Measurements from ENCODE around the gene PEX6.

Gene PEX6

DNA sequence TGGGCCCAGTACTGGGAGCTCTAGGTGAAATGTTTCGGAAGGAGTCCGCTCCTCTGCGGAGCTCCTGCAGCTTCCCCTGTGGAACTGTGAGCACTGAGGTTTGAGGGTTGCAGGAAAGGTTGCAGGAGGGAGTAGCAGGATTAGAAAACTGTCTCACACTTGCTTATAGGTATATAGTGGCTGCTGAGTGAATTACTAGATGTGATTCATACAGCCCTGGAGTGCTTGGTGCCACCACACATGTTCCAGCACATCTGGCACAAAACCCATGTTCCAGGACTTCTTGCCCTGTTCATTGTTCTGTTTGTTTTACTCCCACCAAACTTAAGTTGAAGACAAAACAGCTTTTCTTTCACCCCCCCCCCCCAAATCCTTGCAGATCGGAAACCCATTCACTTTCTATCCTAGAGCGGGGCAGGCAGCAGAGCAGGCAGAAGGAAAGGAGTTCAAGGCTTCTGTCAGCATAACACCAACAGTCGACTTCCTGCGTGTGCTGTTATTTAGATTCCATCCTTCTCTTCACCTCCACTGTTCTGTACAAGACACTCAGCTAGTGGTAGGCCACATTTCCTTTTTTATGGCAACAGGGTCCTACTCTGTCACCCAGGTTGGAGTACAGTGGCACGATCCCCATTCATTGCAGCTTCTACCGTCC lies 669 bp upstream of the PEX6 start:
- no peaks in the 10 kb centered on the region for H3K36me3 ChIP-seq (ENCODE audit: control insufficient read depth, insufficient read depth, low read length)
- H3K4me1 ChIP-seq (ENCODE audit: control insufficient read depth, insufficient read depth, low read length, poor library complexity, severe bottlenecking) = peaks cover 28% of the 10 kb centered on the region
- peak overlapping the region; percentile 83 for H3K27ac ChIP-seq (ENCODE audit: insufficient read depth, low read length, poor library complexity, severe bottlenecking)
- DNase-seq = no peak
- H3K4me3 ChIP-seq (ENCODE audit: insufficient read depth, low read depth, low read length, poor library complexity, severe bottlenecking) = peak overlapping the region; percentile 80
- H3K27me3 ChIP-seq (replicated peaks; ENCODE audit: control insufficient read depth, insufficient read depth, low read length, poor library complexity, severe bottlenecking) = no peaks in the 10 kb centered on the region
- no peaks in the 10 kb centered on the region for H3K9me3 ChIP-seq (ENCODE audit: control insufficient read depth, low read length)

DNA sequence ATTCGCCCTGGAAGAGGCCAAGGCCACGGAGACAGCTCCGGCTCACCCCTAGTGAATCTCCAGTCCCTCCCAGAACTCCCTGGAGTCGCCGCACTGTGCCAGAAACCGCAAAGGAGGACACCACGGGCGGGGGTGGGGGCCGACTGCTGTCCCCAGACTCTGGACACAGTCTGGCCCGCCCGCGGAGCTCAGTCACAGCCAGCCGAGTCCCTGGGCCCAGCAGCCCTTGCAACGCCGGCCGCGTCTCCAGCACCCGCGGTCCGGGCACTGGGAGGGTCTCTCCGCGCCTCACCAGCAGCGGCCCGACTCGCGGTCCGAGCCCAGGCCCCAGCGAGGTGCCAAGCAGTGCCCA lies 518 bp downstream of the PEX6 start:
- Histone ChIP-seq H3K27me3 (replicated peaks; ENCODE audit: control insufficient read depth, insufficient read depth, low read length, poor library complexity, severe bottlenecking) (no peaks in the 10 kb centered on the region), H3K4me3 (ENCODE audit: insufficient read depth, low read depth, low read length, poor library complexity, severe bottlenecking) (peak overlapping the region; percentile 80), H3K27ac (ENCODE audit: insufficient read depth, low read length, poor library complexity, severe bottlenecking) (peak overlapping the region; percentile 83), H3K4me1 (ENCODE audit: control insufficient read depth, insufficient read depth, low read length, poor library complexity, severe bottlenecking) (peaks cover 22% of the 10 kb centered on the region), H3K9me3 (ENCODE audit: control insufficient read depth, low read length) (no peaks in the 10 kb centered on the region), H3K36me3 (ENCODE audit: control insufficient read depth, insufficient read depth, low read length) (no peaks in the 10 kb centered on the region)
- no peak for DNase-seq

GRCh38 chr6:42974919-42975505 lies 4.0 kb downstream of the PEX6 start:
- H3K4me1 ChIP-seq (ENCODE audit: control insufficient read depth, insufficient read depth, low read length, poor library complexity, severe bottlenecking) = peaks cover 15% of the 10 kb centered on the region
- DNase-seq = no peak
- no peaks in the 10 kb centered on the region for H3K9me3 ChIP-seq (ENCODE audit: control insufficient read depth, low read length)
- H3K27ac ChIP-seq (ENCODE audit: insufficient read depth, low read length, poor library complexity, severe bottlenecking) = no peak overlapping the region
- no peak overlapping the region for H3K4me3 ChIP-seq (ENCODE audit: insufficient read depth, low read depth, low read length, poor library complexity, severe bottlenecking)
- H3K27me3 ChIP-seq (replicated peaks; ENCODE audit: control insufficient read depth, insufficient read depth, low read length, poor library complexity, severe bottlenecking) = no peaks in the 10 kb centered on the region
- no peaks in the 10 kb centered on the region for H3K36me3 ChIP-seq (ENCODE audit: control insufficient read depth, insufficient read depth, low read length)

- Histone ChIP-seq H3K4me1 (ENCODE audit: control insufficient read depth, insufficient read depth, low read length, poor library complexity, severe bottlenecking) (peaks cover 11% of the 10 kb centered on the region), H3K4me3 (ENCODE audit: insufficient read depth, low read depth, low read length, poor library complexity, severe bottlenecking) (no peak overlapping the region), H3K36me3 (ENCODE audit: control insufficient read depth, insufficient read depth, low read length) (no peaks in the 10 kb centered on the region), H3K27me3 (replicated peaks; ENCODE audit: control insufficient read depth, insufficient read depth, low read length, poor library complexity, severe bottlenecking) (no peaks in the 10 kb centered on the region), H3K9me3 (ENCODE audit: control insufficient read depth, low read length) (no peaks in the 10 kb centered on the region), H3K27ac (ENCODE audit: insufficient read depth, low read length, poor library complexity, severe bottlenecking) (no peak overlapping the region)
- DNase-seq = no peak
Observed at GRCh38 chr6:42973926-42974325, 5.1 kb downstream of the PEX6 start.

GRCh38 chr6:42971746-42972327 lies 7.1 kb downstream of the PEX6 start:
- Histone ChIP-seq H3K4me3 (ENCODE audit: insufficient read depth, low read depth, low read length, poor library complexity, severe bottlenecking) (no peak overlapping the region), H3K27ac (ENCODE audit: insufficient read depth, low read length, poor library complexity, severe bottlenecking) (no peak overlapping the region), H3K27me3 (replicated peaks; ENCODE audit: control insufficient read depth, insufficient read depth, low read length, poor library complexity, severe bottlenecking) (no peaks in the 10 kb centered on the region), H3K4me1 (ENCODE audit: control insufficient read depth, insufficient read depth, low read length, poor library complexity, severe bottlenecking) (no peaks in the 10 kb centered on the region), H3K36me3 (ENCODE audit: control insufficient read depth, insufficient read depth, low read length) (peaks cover 3% of the 10 kb centered on the region), H3K9me3 (ENCODE audit: control insufficient read depth, low read length) (no peaks in the 10 kb centered on the region)
- DNase-seq = no peak

- no peak for DNase-seq
- no peaks in the 10 kb centered on the region for H3K27me3 ChIP-seq (replicated peaks; ENCODE audit: control insufficient read depth, insufficient read depth, low read length, poor library complexity, severe bottlenecking)
- no peaks in the 10 kb centered on the region for H3K4me1 ChIP-seq (ENCODE audit: control insufficient read depth, insufficient read depth, low read length, poor library complexity, severe bottlenecking)
- no peak overlapping the region for H3K4me3 ChIP-seq (ENCODE audit: insufficient read depth, low read depth, low read length, poor library complexity, severe bottlenecking)
- peaks cover 7% of the 10 kb centered on the region for H3K36me3 ChIP-seq (ENCODE audit: control insufficient read depth, insufficient read depth, low read length)
- H3K27ac ChIP-seq (ENCODE audit: insufficient read depth, low read length, poor library complexity, severe bottlenecking) = no peak overlapping the region
- no peaks in the 10 kb centered on the region for H3K9me3 ChIP-seq (ENCODE audit: control insufficient read depth, low read length)
Observed at GRCh38 chr6:42970871-42971612, 7.9 kb downstream of the PEX6 start.

- DNase-seq = no peak
- Histone ChIP-seq H3K9me3 (ENCODE audit: control insufficient read depth, low read length) (no peaks in the 10 kb centered on the region), H3K4me1 (ENCODE audit: control insufficient read depth, insufficient read depth, low read length, poor library complexity, severe bottlenecking) (no peaks in the 10 kb centered on the region), H3K4me3 (ENCODE audit: insufficient read depth, low read depth, low read length, poor library complexity, severe bottlenecking) (no peak overlapping the region), H3K27ac (ENCODE audit: insufficient read depth, low read length, poor library complexity, severe bottlenecking) (no peak overlapping the region), H3K27me3 (replicated peaks; ENCODE audit: control insufficient read depth, insufficient read depth, low read length, poor library complexity, severe bottlenecking) (no peaks in the 10 kb centered on the region), H3K36me3 (ENCODE audit: control insufficient read depth, insufficient read depth, low read length) (peaks cover 13% of the 10 kb centered on the region)
Observed at GRCh38 chr6:42969934-42970333, 9.0 kb downstream of the PEX6 start.

GRCh38 chr6:42969431-42969830 lies 9.6 kb downstream of the PEX6 start:
- Histone ChIP-seq H3K4me1 (ENCODE audit: control insufficient read depth, insufficient read depth, low read length, poor library complexity, severe bottlenecking) (no peaks in the 10 kb centered on the region), H3K36me3 (ENCODE audit: control insufficient read depth, insufficient read depth, low read length) (peaks cover 18% of the 10 kb centered on the region), H3K4me3 (ENCODE audit: insufficient read depth, low read depth, low read length, poor library complexity, severe bottlenecking) (no peak overlapping the region), H3K27ac (ENCODE audit: insufficient read depth, low read length, poor library complexity, severe bottlenecking) (no peak overlapping the region), H3K9me3 (ENCODE audit: control insufficient read depth, low read length) (no peaks in the 10 kb centered on the region), H3K27me3 (replicated peaks; ENCODE audit: control insufficient read depth, insufficient read depth, low read length, poor library complexity, severe bottlenecking) (no peaks in the 10 kb centered on the region)
- no peak for DNase-seq

DNA sequence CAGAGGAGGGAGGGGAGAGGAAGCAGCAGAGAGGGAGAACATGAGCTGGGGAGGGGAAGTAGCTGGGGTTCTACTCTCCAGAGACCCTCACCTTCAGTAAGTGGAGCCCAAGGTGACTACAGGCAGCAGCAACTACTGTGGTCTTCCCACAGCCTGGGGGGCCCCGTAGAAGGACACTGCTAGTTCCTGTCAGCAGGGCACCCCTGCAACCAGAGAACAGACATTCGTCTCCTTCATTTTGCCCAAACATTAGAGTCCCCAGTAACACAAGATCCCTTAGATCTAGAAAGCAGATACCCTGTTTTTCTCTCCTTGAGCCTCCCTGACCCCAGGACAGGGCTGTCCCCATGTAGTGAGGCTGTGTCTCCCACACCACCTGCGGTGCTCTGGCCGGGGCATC lies 10.2 kb downstream of the PEX6 start:
- no peak for DNase-seq
- Histone ChIP-seq H3K27me3 (replicated peaks; ENCODE audit: control insufficient read depth, insufficient read depth, low read length, poor library complexity, severe bottlenecking) (no peaks in the 10 kb centered on the region), H3K4me3 (ENCODE audit: insufficient read depth, low read depth, low read length, poor library complexity, severe bottlenecking) (no peak overlapping the region), H3K27ac (ENCODE audit: insufficient read depth, low read length, poor library complexity, severe bottlenecking) (no peak overlapping the region), H3K9me3 (ENCODE audit: control insufficient read depth, low read length) (no peaks in the 10 kb centered on the region), H3K36me3 (ENCODE audit: control insufficient read depth, insufficient read depth, low read length) (peaks cover 19% of the 10 kb centered on the region), H3K4me1 (ENCODE audit: control insufficient read depth, insufficient read depth, low read length, poor library complexity, severe bottlenecking) (no peaks in the 10 kb centered on the region)

- Histone ChIP-seq H3K9me3 (ENCODE audit: control insufficient read depth, low read length) (no peaks in the 10 kb centered on the region), H3K4me1 (ENCODE audit: control insufficient read depth, insufficient read depth, low read length, poor library complexity, severe bottlenecking) (no peaks in the 10 kb centered on the region), H3K27me3 (replicated peaks; ENCODE audit: control insufficient read depth, insufficient read depth, low read length, poor library complexity, severe bottlenecking) (no peaks in the 10 kb centered on the region), H3K27ac (ENCODE audit: insufficient read depth, low read length, poor library complexity, severe bottlenecking) (no peak overlapping the region), H3K4me3 (ENCODE audit: insufficient read depth, low read depth, low read length, poor library complexity, severe bottlenecking) (no peak overlapping the region), H3K36me3 (ENCODE audit: control insufficient read depth, insufficient read depth, low read length) (peaks cover 19% of the 10 kb centered on the region)
- DNase-seq = no peak
Observed at GRCh38 chr6:42968126-42968701, 10.8 kb downstream of the PEX6 start.

Data from effector memory CD4-positive, alpha-beta T cell (primary cell).